GM12874 (cell line): ENCODE measurements around the gene PRSS58.
A peak's percentile ranks its signal among the peaks of the same experiment; 100 is the strongest.

Source experiments
- CTCF ChIP-seq: IDR thresholded peaks from 2 replicates; pipeline ENCODE4 v1.5.1; 2011; ENCODE audit warnings: low read depth, mild to moderate bottlenecking, control low read depth, low read length, moderate library complexity; ENCODE audit not compliant: insufficient read depth

PRSS58 gene

GRCh38 chr7:142250705-142251104 is 7.2 kb downstream of the PRSS58 start:
- TF ChIP-seq CTCF, result no peak

GRCh38 chr7:142249918-142250317 is 7.9 kb downstream of the PRSS58 start:
- no peak for TF ChIP-seq CTCF

- no peak for TF ChIP-seq CTCF
Observed at GRCh38 chr7:142248166-142249160, 9.4 kb downstream of the PRSS58 start.

- TF ChIP-seq CTCF, result no peak
Observed at GRCh38 chr7:142243823-142244222, 14.0 kb downstream of the PRSS58 start.

- no peak for TF ChIP-seq CTCF
Observed at GRCh38 chr7:142240546-142240945, 17.3 kb downstream of the PRSS58 start.

- TF ChIP-seq CTCF, result 0 out of 2 replicates have a peak, but pooled peaks have one; percentile 11
Observed at GRCh38 chr7:142231716-142232115, 26.1 kb downstream of the PRSS58 start.

GRCh38 chr7:142228537-142229104 is 29.2 kb downstream of the PRSS58 start:
- no peak for TF ChIP-seq CTCF
